GM12873 (cell line): ENCODE data around the gene LRRN4CL.

ENCODE experiments used
- CTCF ChIP-seq: IDR thresholded peaks from 2 replicates; pipeline ENCODE4 v1.5.1; 2012; ENCODE audit warnings: low read depth, mild to moderate bottlenecking, moderate library complexity, low read length, control low read depth; ENCODE audit not compliant: insufficient read depth; ENCODE audit errors: missing control alignments

The LRRN4CL gene

GRCh38 chr11:62715150-62716130 is 26.1 kb upstream of the LRRN4CL start:
- TF ChIP-seq CTCF, result no peak

- TF ChIP-seq CTCF, result no peak
These were observed 24.0 kb upstream of the LRRN4CL start for GRCh38 chr11:62713343-62713742.

- no peak for TF ChIP-seq CTCF
These were observed 23.5 kb upstream of the LRRN4CL start for GRCh38 chr11:62712861-62713260.

- no peak for TF ChIP-seq CTCF
These were observed 23.0 kb upstream of the LRRN4CL start for GRCh38 chr11:62712276-62712812.

- TF ChIP-seq CTCF, result no peak
These were observed 20.6 kb upstream of the LRRN4CL start for GRCh38 chr11:62710001-62710345.

- no peak for TF ChIP-seq CTCF
These were observed 20.1 kb upstream of the LRRN4CL start for GRCh38 chr11:62709247-62710000.

- TF ChIP-seq CTCF, result no peak
These were observed 19.5 kb upstream of the LRRN4CL start for GRCh38 chr11:62708793-62709192.
